SH-SY5Y (cell line): ENCODE results near the gene SCTR.

ENCODE experiments used
- GATA2 ChIP-seq: IDR thresholded peaks from 2 replicates; pipeline ENCODE4 v1.6.1; 2011; ENCODE audit warnings: mild to moderate bottlenecking, low read depth, low read length
- GATA3 ChIP-seq: IDR thresholded peaks from 2 replicates; pipeline ENCODE4 v1.6.1; 2011; ENCODE audit warnings: low read depth, mild to moderate bottlenecking, low read length, moderate library complexity

- no peak for TF ChIP-seq GATA2
- TF ChIP-seq GATA3: no peak
These were observed 95.6 kb downstream of the SCTR start for GRCh38 chr2:119428488-119429224.
